GM18873 (cell line): ENCODE data around the gene IGF2.

ENCODE experiments used
- ATAC-seq: cut with Tn5 transposase; IDR thresholded peaks from one replicate; pipeline ENCODE4 v1.9.1; 2021; ENCODE audit warnings: mild to moderate bottlenecking, moderate library complexity, moderate number of reproducible peaks; ENCODE audit not compliant: unreplicated experiment, low FRiP score

Gene IGF2

DNA sequence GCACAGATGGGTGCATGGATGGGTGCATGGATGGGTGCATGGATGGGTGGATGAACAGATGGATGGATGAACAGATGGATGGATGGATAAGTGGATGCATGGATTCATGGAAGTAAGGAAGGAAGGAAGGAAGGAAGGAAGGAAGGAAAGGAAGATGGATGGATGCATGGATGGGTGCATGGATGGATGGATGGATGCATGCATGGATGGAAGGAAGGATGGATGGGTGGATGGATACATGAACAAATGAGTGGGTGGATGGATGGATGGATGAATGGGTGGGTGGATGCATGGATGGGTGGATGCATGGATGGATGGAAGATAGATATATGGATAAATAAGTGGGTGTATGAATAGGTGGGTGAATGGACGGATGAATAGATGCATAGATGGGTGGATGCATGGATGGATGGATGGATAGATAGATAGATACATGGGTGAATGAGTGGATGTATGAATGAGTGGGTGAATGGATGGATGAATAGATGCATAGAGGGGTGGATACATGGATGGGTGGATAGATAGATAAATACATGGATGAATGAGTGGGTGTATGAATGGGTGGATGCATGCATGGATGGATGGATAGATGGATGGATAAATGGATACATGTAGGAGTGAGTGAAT is 32.5 kb downstream of the IGF2 start:
- no peak for ATAC-seq

DNA sequence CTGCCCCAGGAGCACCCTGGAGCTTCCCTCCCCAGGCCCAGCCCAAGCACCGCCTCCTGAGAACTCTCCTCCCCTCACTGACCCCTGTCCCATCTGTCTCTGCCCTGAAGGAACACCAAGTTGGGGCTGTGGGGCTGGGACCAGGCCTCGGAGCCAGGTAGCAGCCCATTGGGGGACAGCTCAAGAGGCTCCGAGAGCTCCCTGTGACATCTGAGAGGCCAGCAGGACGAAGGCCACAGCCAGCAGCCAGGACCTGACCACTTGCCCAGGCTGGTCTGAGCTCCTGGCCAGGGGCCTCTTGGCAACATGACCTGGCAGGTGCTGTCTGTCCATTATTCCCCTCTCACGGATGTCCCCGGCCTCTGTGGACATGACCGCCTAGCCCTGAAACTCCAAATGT is 33.7 kb downstream of the IGF2 start:
- ATAC-seq, result no peak

DNA sequence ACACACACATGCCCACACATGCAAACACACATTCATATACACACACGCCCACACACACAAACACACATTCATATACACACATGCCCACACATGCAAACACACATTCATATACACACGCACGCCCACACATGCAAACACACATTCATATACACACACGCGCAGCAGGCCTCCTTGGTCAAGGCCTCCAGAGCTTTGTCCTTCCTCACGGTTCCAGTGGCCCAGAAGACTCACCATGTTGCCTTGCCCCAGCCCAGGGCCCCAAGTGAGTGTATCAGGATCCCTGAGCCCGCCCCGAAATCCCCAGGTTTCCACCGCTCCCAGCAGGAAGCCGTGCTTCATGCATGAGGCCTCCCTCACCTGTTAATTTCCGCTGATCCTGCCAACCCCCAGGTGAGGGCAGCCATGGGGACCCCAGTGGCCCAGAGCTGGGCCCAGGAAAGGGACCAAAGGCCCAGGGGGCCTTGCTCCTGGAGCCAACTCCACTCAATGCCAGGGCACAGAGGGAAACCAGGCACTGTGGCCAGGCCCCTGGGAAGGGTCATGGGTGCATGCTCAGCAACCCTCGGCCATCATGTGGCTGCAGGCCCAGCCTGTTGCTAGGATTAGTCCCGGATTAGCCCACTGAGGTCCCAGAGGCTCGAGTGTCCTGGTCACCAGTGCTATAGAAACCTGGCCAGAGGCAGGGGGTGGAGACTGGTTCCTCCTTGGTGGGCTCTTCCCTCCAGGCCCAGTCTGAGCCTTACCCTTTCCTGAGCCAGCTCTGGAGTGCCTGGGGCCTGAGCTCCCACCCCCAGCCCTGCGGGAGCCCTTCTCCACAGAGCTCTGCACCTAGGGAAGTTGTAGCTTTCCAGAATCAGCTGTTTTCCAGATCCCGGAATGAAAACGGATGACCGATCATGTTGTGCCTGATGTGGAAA is 34.4 kb downstream of the IGF2 start:
- no peak for ATAC-seq

DNA sequence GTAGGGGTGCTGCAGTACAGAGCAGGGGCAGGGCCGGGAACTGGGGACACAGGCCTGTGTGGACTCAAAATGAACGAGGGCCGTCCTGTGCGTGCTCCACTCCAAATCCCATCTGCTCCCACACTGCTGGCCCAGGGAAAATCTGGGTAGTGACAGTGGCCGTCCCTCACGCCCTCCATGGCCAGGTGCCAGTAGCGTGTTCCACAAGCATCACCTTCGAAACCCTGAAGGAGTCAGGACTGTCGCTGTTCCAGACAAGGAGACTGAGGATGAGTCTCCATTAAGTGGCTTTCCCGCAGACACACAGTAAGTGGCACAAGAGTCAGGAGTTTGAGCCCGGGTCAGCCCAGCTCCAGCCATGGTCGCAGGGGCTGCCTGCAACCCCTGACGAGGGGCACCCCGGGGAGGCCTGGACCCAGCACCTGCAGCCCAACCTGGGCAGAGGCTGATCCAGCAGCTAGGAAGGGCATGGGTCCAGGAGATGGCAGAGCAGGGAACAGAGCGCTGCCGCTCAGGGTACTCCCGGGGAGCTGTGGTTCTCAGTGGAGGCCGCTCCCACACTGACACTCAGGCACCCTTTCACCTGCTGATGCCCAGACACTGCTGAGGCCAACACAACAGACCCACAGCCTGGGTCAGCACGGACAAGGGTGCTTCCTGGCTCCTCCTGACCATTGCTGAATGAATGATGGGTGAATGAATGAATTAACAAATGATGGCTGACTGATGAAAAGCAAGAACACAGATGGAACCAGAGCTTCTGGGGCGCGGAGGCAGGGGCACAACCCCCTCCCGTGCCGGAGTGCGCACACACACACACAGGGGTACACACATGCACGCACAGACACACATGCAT is 35.3 kb downstream of the IGF2 start:
- no peak for ATAC-seq

DNA sequence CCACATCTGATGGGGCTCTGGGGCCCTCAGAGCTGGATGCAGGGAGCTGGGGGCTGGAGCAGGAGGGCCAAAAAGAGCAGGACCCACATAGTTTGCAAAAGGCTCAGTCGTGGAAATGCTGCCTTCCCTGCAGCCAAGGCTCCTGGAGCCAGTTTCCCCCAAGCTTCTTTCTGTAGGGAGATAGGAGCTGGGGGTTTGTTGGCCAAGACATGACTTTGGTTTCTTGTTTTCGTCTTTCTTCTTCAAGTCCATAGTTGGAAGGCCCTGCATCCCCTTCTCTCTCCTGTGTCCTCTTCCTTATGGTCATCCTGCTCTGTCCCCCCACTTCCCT is 36.3 kb downstream of the IGF2 start:
- no peak for ATAC-seq

DNA sequence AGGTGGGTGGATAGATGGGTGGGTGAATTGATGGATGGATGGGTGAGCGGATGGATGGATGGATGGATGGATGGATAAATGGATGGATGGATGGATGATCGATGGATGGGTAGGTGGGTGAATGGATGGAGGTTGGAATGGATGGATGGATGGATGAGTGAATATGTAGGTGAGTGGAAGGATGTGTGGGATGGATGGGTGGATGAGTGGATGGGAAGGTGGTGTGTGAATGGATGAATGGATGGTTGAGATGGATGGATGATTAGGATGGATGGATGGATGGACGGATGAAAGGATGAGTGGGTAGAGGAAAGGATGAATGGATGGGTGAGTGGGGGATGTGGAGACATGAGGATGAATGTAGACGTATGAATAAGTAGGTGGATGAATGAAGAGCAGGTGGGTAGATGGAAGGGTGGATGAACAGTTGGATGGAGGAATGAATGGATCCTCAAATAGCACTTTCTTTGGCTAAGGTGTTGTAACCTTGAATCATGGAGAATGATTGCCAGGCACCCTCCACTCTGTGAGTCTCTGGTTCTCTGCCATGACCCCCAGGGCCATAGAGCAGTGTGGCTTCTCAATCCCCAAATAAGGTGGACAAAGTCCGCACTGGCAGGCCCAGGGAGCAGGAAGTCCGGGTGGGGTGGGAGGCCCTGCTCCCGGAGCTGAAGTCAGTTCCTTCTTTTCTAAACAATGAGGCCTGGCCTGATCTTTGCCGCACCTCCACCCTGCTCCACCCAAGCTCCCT is 36.9 kb downstream of the IGF2 start:
- no peak for ATAC-seq

DNA sequence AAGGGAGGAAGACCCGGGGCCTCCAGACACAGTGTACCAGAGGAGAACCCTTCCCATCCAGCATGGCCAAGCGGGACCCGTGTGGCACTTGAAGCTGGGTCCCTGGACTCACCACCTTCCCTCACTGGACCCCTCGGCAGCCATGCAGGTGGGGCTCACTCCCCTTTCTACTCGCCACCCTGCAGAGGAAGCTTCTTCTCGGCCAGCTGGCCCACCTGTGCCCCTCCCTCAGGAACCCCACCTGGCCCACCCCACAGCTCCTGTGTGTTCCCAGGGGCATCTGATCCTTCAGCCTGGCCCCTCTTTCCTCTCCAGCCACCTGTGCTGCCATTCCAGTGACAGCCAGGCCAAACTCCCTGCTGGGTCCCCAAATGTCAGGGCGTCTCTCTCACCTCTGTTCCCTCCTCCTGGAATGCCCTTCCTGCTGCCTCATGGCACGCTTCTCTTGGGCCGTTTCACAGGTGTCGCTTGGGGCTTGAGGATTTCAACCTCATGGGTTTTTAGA is 38.0 kb downstream of the IGF2 start:
- ATAC-seq, result no peak

DNA sequence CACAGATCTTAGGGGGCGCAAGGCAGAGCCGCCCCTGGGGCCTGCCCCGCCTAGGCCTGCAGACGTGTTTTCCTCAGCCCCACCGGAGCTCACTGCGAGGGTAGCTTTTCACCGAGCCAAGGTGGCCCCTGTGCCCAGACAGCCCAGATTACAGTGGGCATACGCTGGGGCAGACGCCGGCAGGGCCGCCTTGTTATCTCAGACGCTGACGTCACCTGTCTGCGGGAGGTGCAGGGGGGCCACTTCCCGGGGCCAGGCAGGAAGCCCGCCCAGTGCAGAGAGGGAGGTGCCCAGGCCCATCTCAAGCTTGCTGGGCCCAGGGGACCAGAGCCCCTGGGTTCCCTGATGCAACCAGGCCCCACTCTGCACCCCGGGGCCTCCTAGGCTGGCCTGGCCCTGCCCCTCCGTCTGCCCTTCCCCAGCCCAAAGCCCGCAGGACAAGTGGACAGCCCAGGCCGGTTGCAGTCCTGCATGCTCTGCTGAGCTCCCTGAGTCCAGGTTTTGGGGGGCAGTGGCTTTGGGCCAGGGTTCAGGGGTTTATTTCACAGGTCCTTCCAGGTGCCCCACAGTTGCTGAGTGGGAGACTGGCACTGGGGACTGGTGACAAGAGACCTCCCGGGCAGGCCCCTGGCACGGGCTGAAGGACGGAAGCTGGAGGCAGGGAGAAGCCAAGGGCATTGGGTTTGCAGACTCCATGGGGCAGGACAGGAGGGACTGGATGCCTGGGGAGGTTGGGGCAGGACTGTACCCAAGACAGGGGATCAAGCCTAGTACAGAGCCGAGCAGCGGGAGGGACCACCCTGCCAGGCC is 38.6 kb downstream of the IGF2 start:
- ATAC-seq, result no peak

DNA sequence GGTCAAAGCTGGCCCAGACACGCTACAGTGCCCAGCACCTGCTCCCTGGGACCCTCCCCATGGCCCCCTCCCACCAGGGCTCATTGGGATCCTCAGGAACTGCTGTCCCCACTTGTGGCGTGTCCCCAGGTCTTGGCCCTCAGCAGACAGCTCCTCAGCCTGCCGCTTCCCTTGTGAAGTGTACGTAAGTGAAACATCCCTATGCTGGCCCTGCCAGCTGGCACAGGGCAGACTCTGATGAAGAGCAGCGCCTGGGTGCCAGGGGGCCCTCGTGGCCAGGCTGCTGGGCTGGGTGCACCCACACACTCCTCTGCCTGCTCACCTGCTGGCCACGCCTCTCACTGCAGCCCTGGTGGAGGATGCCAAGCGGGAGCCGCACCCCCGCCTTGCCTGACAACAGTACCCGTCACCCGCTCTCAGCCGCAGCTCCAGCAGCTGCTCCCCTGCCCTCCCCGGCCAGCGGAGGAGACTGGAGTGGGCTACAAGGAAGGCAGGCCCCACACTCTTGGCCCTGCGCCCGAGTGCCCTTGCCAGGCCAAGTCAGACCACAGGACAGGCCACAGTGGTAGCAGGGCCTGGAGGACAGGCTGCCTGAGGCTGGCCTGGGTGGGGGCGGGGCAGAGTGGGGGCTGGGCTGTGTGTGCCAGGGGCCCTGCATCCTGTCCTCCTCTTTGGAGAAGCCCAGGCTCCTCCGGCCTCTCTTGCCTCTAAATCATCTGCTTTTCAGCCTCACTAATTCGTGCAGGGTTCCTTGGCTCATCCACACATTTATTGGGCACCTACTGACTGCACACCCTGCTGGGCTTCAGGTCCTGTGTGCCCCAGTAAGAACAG is 39.5 kb downstream of the IGF2 start:
- ATAC-seq, result no peak

DNA sequence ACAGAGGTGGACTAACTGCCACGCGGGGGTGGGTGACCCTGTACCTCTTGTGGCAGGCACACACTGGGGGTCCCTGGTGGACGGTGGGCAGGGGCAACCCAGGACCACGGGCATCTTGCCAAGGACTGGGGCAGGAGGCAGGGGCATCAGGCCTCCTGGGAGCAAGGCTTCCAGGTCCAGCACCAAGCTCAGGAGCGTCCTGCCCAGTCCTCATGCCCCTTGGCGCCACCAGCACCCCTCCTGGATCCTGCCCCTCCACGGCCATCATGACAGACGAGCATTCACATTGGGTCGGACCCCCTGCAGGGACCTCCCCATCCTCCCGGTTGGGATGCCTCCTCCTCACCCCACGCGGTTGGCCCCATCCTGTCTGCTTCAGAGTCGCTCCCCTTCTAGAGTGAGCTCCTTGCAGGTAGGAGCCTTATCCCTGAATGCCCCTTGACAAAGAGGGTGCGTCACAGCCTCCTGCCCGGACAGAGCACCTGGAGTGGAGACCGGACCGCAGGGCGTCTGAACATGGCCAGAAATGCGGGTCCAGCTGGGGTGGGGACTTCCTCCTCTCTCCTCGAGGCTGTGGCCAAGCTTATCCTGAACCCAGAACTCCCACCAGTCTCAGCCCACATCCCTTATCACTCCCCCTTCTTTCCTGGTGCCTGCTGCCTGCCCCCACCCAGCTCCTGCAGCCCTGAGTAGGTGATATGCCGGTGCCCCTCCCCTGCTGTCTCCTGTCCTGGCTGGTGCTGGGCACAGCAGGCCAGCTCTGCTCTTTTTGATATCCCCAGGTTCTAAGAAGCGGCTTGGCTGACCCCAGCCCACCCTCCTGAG is 40.3 kb downstream of the IGF2 start:
- no peak for ATAC-seq

DNA sequence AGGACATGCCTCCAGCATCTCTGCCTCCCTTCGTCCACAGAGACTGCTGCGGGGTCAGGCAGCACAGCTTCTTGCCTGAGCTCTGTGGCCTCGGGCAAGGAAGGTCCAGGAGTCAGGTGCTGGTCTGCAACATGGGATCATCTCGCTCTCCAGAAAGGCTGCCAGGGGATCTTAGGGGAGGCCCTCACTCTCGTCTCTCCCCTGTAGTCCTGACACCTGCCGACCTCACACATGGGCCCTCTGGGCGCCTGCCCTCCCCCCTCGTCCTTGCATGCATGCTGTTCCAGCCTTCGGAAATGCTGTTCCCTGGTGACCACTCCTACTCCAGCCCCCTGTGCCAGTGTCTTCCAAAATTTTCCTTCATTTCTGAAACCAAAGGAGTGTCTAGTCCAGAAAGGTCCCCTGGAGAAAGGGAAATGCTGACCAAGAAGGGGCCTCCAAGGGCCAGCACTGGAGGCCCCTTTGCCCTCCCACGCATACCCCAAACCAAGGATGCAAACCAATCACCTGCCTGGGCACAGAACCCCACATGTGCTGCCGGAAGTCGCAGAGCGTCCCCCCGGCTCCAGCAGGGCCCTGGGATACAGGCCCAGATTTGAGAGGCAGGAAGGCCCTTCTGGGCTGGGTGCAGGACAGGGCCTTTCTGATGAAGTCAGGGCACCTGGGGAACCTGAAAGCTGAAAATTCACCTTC is 41.0 kb downstream of the IGF2 start:
- no peak for ATAC-seq

DNA sequence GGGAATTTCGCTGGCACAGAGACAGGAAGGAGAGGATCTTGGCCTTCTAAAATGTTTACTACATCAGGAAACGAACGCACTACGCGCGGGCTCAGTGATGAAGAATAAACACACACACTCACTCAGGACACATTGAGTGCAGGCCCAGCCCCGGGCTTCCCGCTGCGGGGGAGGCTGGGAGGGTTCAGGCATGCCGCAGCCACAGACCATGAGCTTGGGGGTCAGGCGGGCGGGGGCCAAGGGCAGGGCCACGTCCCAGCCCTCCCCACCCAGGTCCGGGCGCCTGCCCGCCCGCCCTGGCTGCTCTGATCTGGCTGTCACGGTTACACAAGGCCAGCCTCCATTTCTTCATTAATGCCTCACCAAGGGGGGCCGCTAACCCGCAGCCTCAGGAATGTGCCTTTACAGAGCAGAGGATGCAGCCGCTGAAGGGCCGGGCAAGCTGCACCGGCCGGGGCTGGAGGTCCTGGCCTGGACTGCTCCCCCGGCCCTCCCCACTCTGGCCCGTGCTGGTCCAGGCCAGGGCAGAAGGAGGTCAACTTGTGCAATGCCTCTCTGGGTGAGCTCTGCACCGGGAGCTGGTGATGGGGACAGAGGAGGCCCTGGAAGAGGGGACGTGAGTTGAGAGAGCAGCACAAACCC is 41.7 kb downstream of the IGF2 start:
- ATAC-seq, result no peak

DNA sequence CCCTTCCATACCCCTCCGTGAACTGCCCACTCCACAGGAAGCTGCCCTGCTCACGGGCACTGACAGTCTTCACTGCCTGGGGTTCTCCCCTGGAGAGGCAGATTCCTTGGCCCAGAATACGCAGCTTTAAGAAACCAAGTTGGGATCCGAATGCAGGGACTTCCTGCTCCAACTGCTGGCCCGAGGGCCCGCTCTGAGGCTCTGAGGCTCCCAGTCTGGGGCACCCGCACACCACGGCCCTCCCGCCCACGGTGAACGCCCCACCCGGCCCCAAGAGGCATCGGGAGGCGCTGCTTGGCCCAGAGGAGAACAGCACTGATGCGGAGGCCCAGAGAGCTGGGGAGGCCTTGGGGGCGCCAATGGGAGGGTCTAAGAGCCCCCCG is 42.3 kb downstream of the IGF2 start:
- ATAC-seq, result no peak

DNA sequence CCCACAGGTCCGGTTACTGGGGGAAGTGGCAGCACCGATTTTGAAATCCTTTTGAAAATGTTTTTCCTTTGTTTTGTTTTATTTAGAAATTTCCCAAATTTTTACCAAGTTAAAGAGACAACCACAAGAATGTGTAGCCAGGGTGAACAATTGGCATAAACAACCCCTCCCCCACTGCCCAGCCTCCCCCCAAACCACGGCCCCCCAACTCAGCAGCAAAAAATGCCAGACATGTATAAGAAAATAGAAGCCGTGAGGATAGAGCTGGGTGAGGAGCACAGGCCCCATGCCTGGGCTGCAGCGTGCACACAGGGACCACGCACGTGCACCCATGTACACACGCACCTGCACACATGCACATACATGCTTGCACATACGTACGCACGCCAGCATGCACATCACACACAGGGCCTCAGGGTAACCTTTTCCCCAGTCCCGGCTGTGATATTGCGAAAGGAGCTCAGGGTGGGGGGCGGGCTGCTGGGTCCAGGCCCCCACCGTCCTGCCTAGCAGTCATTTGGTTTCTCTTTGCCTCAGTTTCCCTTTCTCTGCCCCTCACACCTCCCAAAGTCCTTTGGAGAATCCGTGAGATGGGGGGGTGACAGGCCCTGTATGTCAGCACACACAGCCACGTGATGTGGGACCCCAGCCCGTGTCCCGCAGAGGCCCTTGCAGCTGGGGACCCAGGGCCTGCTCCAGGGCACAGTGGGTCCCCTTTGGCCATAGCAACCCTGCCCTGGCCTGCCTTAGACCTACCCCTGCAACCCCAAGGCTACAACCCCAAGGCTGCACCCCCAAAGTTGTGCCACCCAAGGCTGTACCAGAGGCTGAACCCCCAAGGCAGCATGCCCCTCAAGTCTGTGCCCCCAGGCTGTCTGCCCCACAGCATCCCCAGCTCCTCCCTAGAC is 42.9 kb downstream of the IGF2 start:
- no peak for ATAC-seq

DNA sequence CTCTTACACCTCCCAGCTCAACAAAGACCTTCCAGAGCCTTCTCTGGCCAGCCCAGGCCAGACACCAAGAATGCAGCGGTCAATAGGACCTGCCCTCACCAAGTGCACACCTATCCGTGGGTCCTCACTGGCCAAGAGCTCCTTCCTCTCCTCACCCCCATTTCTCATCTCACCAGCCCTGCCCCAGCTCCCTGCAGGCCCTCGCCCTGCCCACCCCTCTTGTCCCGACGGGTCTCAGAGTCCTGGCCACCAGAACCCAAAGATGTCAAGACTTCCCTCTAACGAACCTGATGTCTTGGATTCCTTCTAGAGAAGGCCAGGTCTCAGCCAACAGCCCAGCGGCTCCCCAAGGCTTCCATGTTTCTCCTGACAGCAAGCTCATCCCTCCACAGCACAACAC is 43.6 kb downstream of the IGF2 start:
- no peak for ATAC-seq

DNA sequence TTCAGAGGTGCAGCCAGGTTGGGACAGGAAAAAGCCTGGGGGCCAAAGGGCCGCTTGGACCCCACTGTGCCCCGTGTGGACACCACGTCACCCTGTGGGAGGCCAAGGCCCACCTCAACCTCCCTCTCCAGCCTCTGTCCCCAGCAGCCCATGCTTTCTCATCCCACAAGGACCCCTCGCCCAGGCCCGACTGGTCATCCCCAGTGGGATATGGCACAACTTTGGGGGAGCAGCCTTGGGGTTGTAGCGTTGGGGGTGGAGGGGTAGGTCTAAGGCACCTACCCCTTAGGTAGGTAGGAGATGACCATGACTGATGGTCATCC is 44.0 kb downstream of the IGF2 start:
- ATAC-seq, result no peak
